ENCODE measurements around the gene GDF10. TPM values are rescaled to one million over a fixed set of nuclear protein-coding genes. Genes with fewer than 3 reads are reported as not detected.

Gene GDF10
- total RNA-seq, 1 experiment from 2014 or later: not detected

- Histone ChIP-seq H3K9me3 (replicated peaks) (no peaks in the 10 kb centered on the region), H3K36me3 (no peaks in the 10 kb centered on the region), H3K4me1 (no peaks in the 10 kb centered on the region), H3K4me3 (no peak overlapping the region), H3K27me3 (no peaks in the 10 kb centered on the region), H3K27ac (no peak overlapping the region)
- DNase-seq: no peak
Measured at GRCh38 chr10:47337310-47337709, 37.3 kb downstream of the GDF10 start.

GRCh38 chr10:47339186-47339735 lies 39.3 kb downstream of the GDF10 start:
- H3K4me1 ChIP-seq: no peaks in the 10 kb centered on the region
- H3K9me3 ChIP-seq (replicated peaks): no peaks in the 10 kb centered on the region
- H3K27ac ChIP-seq: no peak overlapping the region
- no peak overlapping the region for H3K4me3 ChIP-seq
- DNase-seq: no peak
- no peaks in the 10 kb centered on the region for H3K27me3 ChIP-seq
- no peaks in the 10 kb centered on the region for H3K36me3 ChIP-seq

GRCh38 chr10:47339759-47340607 lies 40.0 kb downstream of the GDF10 start:
- H3K4me1 ChIP-seq: no peaks in the 10 kb centered on the region
- H3K27ac ChIP-seq: no peak overlapping the region
- no peaks in the 10 kb centered on the region for H3K9me3 ChIP-seq (replicated peaks)
- H3K27me3 ChIP-seq: no peaks in the 10 kb centered on the region
- no peak overlapping the region for H3K4me3 ChIP-seq
- no peak for DNase-seq
- no peaks in the 10 kb centered on the region for H3K36me3 ChIP-seq

- peak; percentile 19 to 50 for DNase-seq
- no peak overlapping the region for H3K4me3 ChIP-seq
- H3K4me1 ChIP-seq: no peaks in the 10 kb centered on the region
Measured at GRCh38 chr10:47340608-47341170, 40.7 kb downstream of the GDF10 start.

GRCh38 chr10:47344996-47345870 lies 45.2 kb downstream of the GDF10 start:
- H3K4me3 ChIP-seq: no peak overlapping the region
- H3K4me1 ChIP-seq: no peaks in the 10 kb centered on the region
- H3K36me3 ChIP-seq: no peaks in the 10 kb centered on the region
- no peaks in the 10 kb centered on the region for H3K27me3 ChIP-seq
- no peak for DNase-seq
- no peak overlapping the region for H3K27ac ChIP-seq
- H3K9me3 ChIP-seq (replicated peaks): no peaks in the 10 kb centered on the region

More at GRCh38 chr10:47340608-47341170, 40.7 kb downstream of the GDF10 start:
- Histone ChIP-seq H3K27me3 (no peaks in the 10 kb centered on the region), H3K36me3 (no peaks in the 10 kb centered on the region), H3K27ac (no peak overlapping the region), H3K9me3 (replicated peaks) (no peaks in the 10 kb centered on the region)

- peak; percentile 16 to 31 for DNase-seq
- no peaks in the 10 kb centered on the region for H3K27me3 ChIP-seq
- H3K36me3 ChIP-seq: no peaks in the 10 kb centered on the region
- H3K9me3 ChIP-seq (replicated peaks): no peaks in the 10 kb centered on the region
- no peak overlapping the region for H3K4me3 ChIP-seq
- H3K4me1 ChIP-seq: no peaks in the 10 kb centered on the region
- no peak overlapping the region for H3K27ac ChIP-seq
Measured at GRCh38 chr10:47346581-47347302, 46.7 kb downstream of the GDF10 start.

- H3K4me3 ChIP-seq: no peak overlapping the region
- H3K36me3 ChIP-seq: no peaks in the 10 kb centered on the region
- H3K27me3 ChIP-seq: no peaks in the 10 kb centered on the region
- H3K27ac ChIP-seq: no peak overlapping the region
- no peaks in the 10 kb centered on the region for H3K9me3 ChIP-seq (replicated peaks)
- H3K4me1 ChIP-seq: no peaks in the 10 kb centered on the region
- DNase-seq: no peak
Measured at GRCh38 chr10:47347303-47347675, 47.3 kb downstream of the GDF10 start.

GRCh38 chr10:47348138-47348651 lies 48.2 kb downstream of the GDF10 start, which contains the start of gene RBP3:
Gene RBP3 (plus strand): TSS chr10:47348363. CDS start chr10:47348485, 122 bp downstream.
- Histone ChIP-seq H3K27ac (no peak within 1 kb of the TSS), H3K9me3 (replicated peaks) (no peaks in the 10 kb centered on the region), H3K4me3 (no peak within 1 kb of the TSS), H3K36me3 (no peaks in the 10 kb centered on the region), H3K27me3 (no peaks in the 10 kb centered on the region), H3K4me1 (no peaks in the 10 kb centered on the region)
- no peak for DNase-seq

- DNase-seq: no peak
- Histone ChIP-seq H3K27me3 (no peaks in the 10 kb centered on the region), H3K4me1 (no peaks in the 10 kb centered on the region), H3K4me3 (no peak overlapping the region), H3K36me3 (no peaks in the 10 kb centered on the region), H3K9me3 (replicated peaks) (no peaks in the 10 kb centered on the region), H3K27ac (no peak overlapping the region)
Measured at GRCh38 chr10:47348661-47349470, 48.9 kb downstream of the GDF10 start.

- Histone ChIP-seq H3K36me3 (no peaks in the 10 kb centered on the region), H3K27ac (no peak overlapping the region), H3K9me3 (replicated peaks) (no peaks in the 10 kb centered on the region), H3K27me3 (no peaks in the 10 kb centered on the region), H3K4me1 (no peaks in the 10 kb centered on the region), H3K4me3 (no peak overlapping the region)
- no peak for DNase-seq
Measured at GRCh38 chr10:47349516-47349915, 49.5 kb downstream of the GDF10 start.

GRCh38 chr10:47349941-47350371 lies 50.0 kb downstream of the GDF10 start:
- no peak overlapping the region for H3K4me3 ChIP-seq
- H3K27me3 ChIP-seq: no peaks in the 10 kb centered on the region
- no peak for DNase-seq
- H3K27ac ChIP-seq: no peak overlapping the region
- no peaks in the 10 kb centered on the region for H3K36me3 ChIP-seq
- no peaks in the 10 kb centered on the region for H3K9me3 ChIP-seq (replicated peaks)
- no peaks in the 10 kb centered on the region for H3K4me1 ChIP-seq

GRCh38 chr10:47350671-47351640 lies 51.0 kb downstream of the GDF10 start:
- Histone ChIP-seq H3K9me3 (replicated peaks) (no peaks in the 10 kb centered on the region), H3K27ac (no peak overlapping the region), H3K36me3 (no peaks in the 10 kb centered on the region), H3K4me3 (no peak overlapping the region), H3K27me3 (no peaks in the 10 kb centered on the region), H3K4me1 (no peaks in the 10 kb centered on the region)
- no peak for DNase-seq

Data from SJCRH30 (cell line).